ENCODE data around the gene DNAH6.

Gene DNAH6

GRCh38 chr2:84832772-84833461, 316.6 kb downstream of the DNAH6 start:
- DNase-seq (ENCODE audit: extremely low read depth in 1 of 2, low read depth in 1 of 2) = no peak

- DNase-seq (ENCODE audit: extremely low read depth in 1 of 2, low read depth in 1 of 2) = no peak
Observed at GRCh38 chr2:84833481-84834150, 317.3 kb downstream of the DNAH6 start.

- no peak for DNase-seq (ENCODE audit: extremely low read depth in 1 of 2, low read depth in 1 of 2)
Observed at GRCh38 chr2:84836215-84836614, 319.9 kb downstream of the DNAH6 start.

GRCh38 chr2:84838434-84839145, 322.3 kb downstream of the DNAH6 start:
- no peak for DNase-seq (ENCODE audit: extremely low read depth in 1 of 2, low read depth in 1 of 2)

GRCh38 chr2:84839851-84840250, 323.6 kb downstream of the DNAH6 start:
- no peak for DNase-seq (ENCODE audit: extremely low read depth in 1 of 2, low read depth in 1 of 2)

GRCh38 chr2:84840306-84840705, 324.0 kb downstream of the DNAH6 start:
- DNase-seq (ENCODE audit: extremely low read depth in 1 of 2, low read depth in 1 of 2) = no peak

- DNase-seq (ENCODE audit: extremely low read depth in 1 of 2, low read depth in 1 of 2) = no peak
Observed at GRCh38 chr2:84841577-84841976, 325.3 kb downstream of the DNAH6 start.

- DNase-seq (ENCODE audit: extremely low read depth in 1 of 2, low read depth in 1 of 2) = no peak
Observed at GRCh38 chr2:84844141-84844540, 327.8 kb downstream of the DNAH6 start.

- DNase-seq (ENCODE audit: extremely low read depth in 1 of 2, low read depth in 1 of 2) = no peak
Observed at GRCh38 chr2:84846041-84846663, 329.9 kb downstream of the DNAH6 start.

GRCh38 chr2:84846741-84847142, 330.4 kb downstream of the DNAH6 start:
- DNase-seq (ENCODE audit: extremely low read depth in 1 of 2, low read depth in 1 of 2) = no peak

- DNase-seq (ENCODE audit: extremely low read depth in 1 of 2, low read depth in 1 of 2) = no peak
Observed at GRCh38 chr2:84847326-84848050, 331.2 kb downstream of the DNAH6 start.

- DNase-seq (ENCODE audit: extremely low read depth in 1 of 2, low read depth in 1 of 2) = no peak
Observed at GRCh38 chr2:84849271-84849952, 333.1 kb downstream of the DNAH6 start.

GRCh38 chr2:84850471-84850870, 334.2 kb downstream of the DNAH6 start:
- DNase-seq (ENCODE audit: extremely low read depth in 1 of 2, low read depth in 1 of 2) = no peak

GRCh38 chr2:84851876-84852275, 335.6 kb downstream of the DNAH6 start:
- DNase-seq (ENCODE audit: extremely low read depth in 1 of 2, low read depth in 1 of 2) = no peak

GRCh38 chr2:84854850-84855249, 338.6 kb downstream of the DNAH6 start:
- DNase-seq (ENCODE audit: extremely low read depth in 1 of 2, low read depth in 1 of 2) = no peak

GRCh38 chr2:84855731-84856130, 339.4 kb downstream of the DNAH6 start:
- no peak for DNase-seq (ENCODE audit: extremely low read depth in 1 of 2, low read depth in 1 of 2)

- no peak for DNase-seq (ENCODE audit: extremely low read depth in 1 of 2, low read depth in 1 of 2)
Observed at GRCh38 chr2:84856787-84857186, 340.5 kb downstream of the DNAH6 start.

- DNase-seq (ENCODE audit: extremely low read depth in 1 of 2, low read depth in 1 of 2) = no peak
Observed at GRCh38 chr2:84857566-84857965, 341.3 kb downstream of the DNAH6 start.

- no peak for DNase-seq (ENCODE audit: extremely low read depth in 1 of 2, low read depth in 1 of 2)
Observed at GRCh38 chr2:84858123-84858522, 341.8 kb downstream of the DNAH6 start.

GRCh38 chr2:84858937-84859336, 342.6 kb downstream of the DNAH6 start:
- DNase-seq (ENCODE audit: extremely low read depth in 1 of 2, low read depth in 1 of 2) = no peak

Measured in stimulated activated CD8-positive, alpha-beta memory T cell treated with anti-CD3 and anti-CD28 coated beads, Interleukin-7, amount 100 ng/mL, for 48 hours (primary cell).